Measurements from ENCODE around the gene OS9.
"Not testable (repeated sequence)": the region's sequence is repeated elsewhere in the genome, so short reads cannot be mapped to it uniquely, and the experiment has no call there.

- not testable (repeated sequence) for TF ChIP-seq CHD1 (IDR thresholded peaks at IDR 0.05; ENCODE audit: low read depth, low read length); CTCF (conservative IDR thresholded peaks at IDR 0.05; ENCODE audit: low read depth, low read length); POLR2A (IDR thresholded peaks at IDR 0.05; ENCODE audit: low read depth, low read length); MAFK (IDR thresholded peaks at IDR 0.05; ENCODE audit: low read depth, low read length); ELK1 (IDR thresholded peaks at IDR 0.05; ENCODE audit: borderline replicate concordance, low read depth, low read length); MAZ (IDR thresholded peaks at IDR 0.05; ENCODE audit: borderline replicate concordance, low read depth, low read length); RFX5 (IDR thresholded peaks at IDR 0.05; ENCODE audit: low read depth, low read length); FOS (IDR thresholded peaks at IDR 0.05; ENCODE audit: low read depth, low read length); RAD21 (IDR thresholded peaks at IDR 0.05; ENCODE audit: low read length); CEBPB (IDR thresholded peaks at IDR 0.05; ENCODE audit: low read depth, low read length); USF2 (IDR thresholded peaks at IDR 0.05; ENCODE audit: low read depth, low read length); NFE2L2 (IDR thresholded peaks at IDR 0.05; ENCODE audit: low read depth, low read length); BHLHE40 (IDR thresholded peaks at IDR 0.05; ENCODE audit: low read depth, low read length); MXI1 (IDR thresholded peaks at IDR 0.05; ENCODE audit: borderline replicate concordance, low read depth, low read length)
These were observed 21.3 kb downstream of the OS9 start for GRCh38 chr12:57715036-57715748.

Measured in IMR-90 (cell line).